Measurements from ENCODE around the gene RASSF6. TPM values are rescaled to one million over a fixed set of nuclear protein-coding genes. Genes with fewer than 3 reads are reported as not detected.
A peak's percentile ranks its signal among the peaks of the same experiment; 100 is the strongest.

RASSF6 gene
- total RNA-seq, 2 experiments from 2014 or later, result 48.3 to 62.2 TPM

DNA sequence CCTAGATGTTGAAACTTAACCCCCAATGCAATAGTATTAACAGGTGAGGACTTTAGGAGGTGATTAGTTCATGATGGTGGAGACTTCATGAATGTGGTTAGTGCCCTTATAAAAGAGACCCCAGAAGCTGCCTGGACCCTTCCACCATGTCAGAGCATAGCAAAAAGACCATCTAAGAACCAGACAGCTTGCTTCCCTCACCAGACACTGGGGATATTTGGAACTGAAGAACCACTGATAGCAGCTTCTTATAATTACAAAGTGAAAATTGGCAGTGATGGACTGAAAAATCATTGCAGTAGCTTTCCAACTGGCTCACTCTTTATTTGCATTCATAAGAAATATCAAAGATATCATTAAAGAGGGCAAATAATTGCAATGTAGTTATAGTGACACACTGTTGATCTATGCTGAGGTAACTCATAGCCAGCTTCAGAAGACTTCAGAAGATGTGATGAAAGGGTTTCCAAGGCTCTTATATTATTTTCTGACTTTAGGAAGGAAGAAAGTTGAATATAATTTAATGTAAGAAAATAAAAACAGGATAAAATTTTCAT, 5.8 kb downstream of the RASSF6 start:
- Histone ChIP-seq H3K9me2 (ENCODE audit: insufficient read depth, low read length) (no peaks in the 10 kb centered on the region), H3K4me3 (ENCODE audit: low read depth, low read length, poor library complexity, severe bottlenecking) (no peak overlapping the region), H3K79me2 (ENCODE audit: insufficient read depth, low read depth, low read length) (peaks cover 98% of the 10 kb centered on the region), H3K4me1 (ENCODE audit: insufficient read depth, low read length, poor library complexity, severe bottlenecking) (peaks cover 78% of the 10 kb centered on the region), H2AFZ (ENCODE audit: low read length) (no peak overlapping the region), H4K20me1 (ENCODE audit: insufficient read depth, low read length) (no peaks in the 10 kb centered on the region), H3K27ac (ENCODE audit: low read depth, low read length, poor library complexity, severe bottlenecking) (peak overlapping the region; percentile 100), H3K9me3 (ENCODE audit: low read length) (no peaks in the 10 kb centered on the region; the same call in 1 of the 2 replicates), H3K36me3 (ENCODE audit: insufficient read depth, low read length) (peaks cover 97% of the 10 kb centered on the region), H3K4me2 (ENCODE audit: low read length) (peak overlapping the region; percentile 93)
- ChIA-PET POLR2A (interaction anchor here (0.7 to 1.4 kb wide), 8 partner anchors 10 to 58 kb away, joined by 3 to 5 read pairs (median 4); no protein-coding TSS in a partner anchor), CTCF (ENCODE audit: unreplicated experiment) (no interaction called here)
- DNase-seq (ENCODE audit: low spot score), result no peak
- intact Hi-C loops (cut with micrococcal nuclease; ENCODE audit: unreplicated experiment), result no loop called here
- TF ChIP-seq CTCF (conservative IDR thresholded peaks at IDR 0.05; ENCODE audit: low read length) (no peak), EZH2phosphoT487 (IDR thresholded peaks at IDR 0.05; ENCODE audit: borderline replicate concordance, low read depth, low read length) (no peak)
- BruUV-seq (replicated peaks), result no TSS peak

DNA sequence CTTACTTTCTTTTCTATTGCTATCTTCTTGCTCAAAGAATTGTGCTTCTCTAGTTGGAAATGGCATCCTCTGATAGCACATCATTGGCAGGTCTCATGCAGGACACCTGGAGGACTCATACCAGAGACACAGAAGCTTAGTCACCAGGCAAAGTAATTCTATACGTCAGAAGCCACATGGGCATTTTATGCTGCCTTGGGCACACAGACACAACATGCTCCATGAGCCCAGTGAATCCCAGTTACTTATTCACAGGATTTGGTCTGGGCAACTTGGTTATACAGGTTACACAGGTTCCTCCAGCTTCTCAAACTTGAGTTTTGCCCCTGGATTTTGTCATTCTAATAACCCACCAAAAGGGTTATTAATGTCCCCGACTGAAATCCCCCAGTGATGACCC, 7.1 kb downstream of the RASSF6 start:
- POLR2A ChIA-PET, result interaction anchor here (0.9 to 1.2 kb wide), 2 partner anchors 18 to 20 kb away, joined by 4 to 7 read pairs; no protein-coding TSS in a partner anchor
- no peak for DNase-seq (ENCODE audit: low spot score)
- H3K27ac ChIP-seq (ENCODE audit: low read depth, low read length, poor library complexity, severe bottlenecking), result peak overlapping the region; percentile 100
- no TSS peak for BruUV-seq (replicated peaks)
- CTCF ChIA-PET (ENCODE audit: unreplicated experiment), result no interaction called here
- H3K9me2 ChIP-seq (ENCODE audit: insufficient read depth, low read length), result no peaks in the 10 kb centered on the region
- peaks cover 98% of the 10 kb centered on the region for H3K79me2 ChIP-seq (ENCODE audit: insufficient read depth, low read depth, low read length)
- intact Hi-C loops (cut with micrococcal nuclease; ENCODE audit: unreplicated experiment), result no loop called here
- no peak overlapping the region for H2AFZ ChIP-seq (ENCODE audit: low read length)
- TF ChIP-seq CTCF (conservative IDR thresholded peaks at IDR 0.05; ENCODE audit: low read length), result no peak
- TF ChIP-seq EZH2phosphoT487 (IDR thresholded peaks at IDR 0.05; ENCODE audit: borderline replicate concordance, low read depth, low read length), result no peak
- H3K36me3 ChIP-seq (ENCODE audit: insufficient read depth, low read length), result peaks cover 97% of the 10 kb centered on the region
- peaks cover 90% of the 10 kb centered on the region for H3K4me1 ChIP-seq (ENCODE audit: insufficient read depth, low read length, poor library complexity, severe bottlenecking)
- H3K9me3 ChIP-seq (ENCODE audit: low read length), result no peaks in the 10 kb centered on the region; the same call in 1 of the 2 replicates
- no peaks in the 10 kb centered on the region for H4K20me1 ChIP-seq (ENCODE audit: insufficient read depth, low read length)
- peak overlapping the region; percentile 93 for H3K4me2 ChIP-seq (ENCODE audit: low read length)
- H3K4me3 ChIP-seq (ENCODE audit: low read depth, low read length, poor library complexity, severe bottlenecking), result no peak overlapping the region

- Histone ChIP-seq H3K9me3 (ENCODE audit: low read length) (no peaks in the 10 kb centered on the region; the same call in 1 of the 2 replicates), H3K4me3 (ENCODE audit: low read depth, low read length, poor library complexity, severe bottlenecking) (no peak overlapping the region), H4K20me1 (ENCODE audit: insufficient read depth, low read length) (no peaks in the 10 kb centered on the region), H3K79me2 (ENCODE audit: insufficient read depth, low read depth, low read length) (peaks cover 88% of the 10 kb centered on the region), H3K4me2 (ENCODE audit: low read length) (peak overlapping the region; percentile 93), H2AFZ (ENCODE audit: low read length) (no peak overlapping the region), H3K9me2 (ENCODE audit: insufficient read depth, low read length) (no peaks in the 10 kb centered on the region), H3K36me3 (ENCODE audit: insufficient read depth, low read length) (peaks cover 93% of the 10 kb centered on the region), H3K27ac (ENCODE audit: low read depth, low read length, poor library complexity, severe bottlenecking) (peak overlapping the region; percentile 100), H3K4me1 (ENCODE audit: insufficient read depth, low read length, poor library complexity, severe bottlenecking) (peaks cover 100% of the 10 kb centered on the region)
- POLR2A ChIA-PET, result interaction anchor here (0.8 kb wide), 1 partner anchor 10 kb away, joined by 3 read pairs; no protein-coding TSS in a partner anchor
- no peak for DNase-seq (ENCODE audit: low spot score)
- BruUV-seq (replicated peaks), result no TSS peak
- CTCF ChIA-PET (ENCODE audit: unreplicated experiment), result interaction anchor here (1.0 kb wide), 1 partner anchor 38 kb away, joined by 3 read pairs; no protein-coding TSS in a partner anchor
- TF ChIP-seq CTCF (conservative IDR thresholded peaks at IDR 0.05; ENCODE audit: low read length) (no peak), EZH2phosphoT487 (IDR thresholded peaks at IDR 0.05; ENCODE audit: borderline replicate concordance, low read depth, low read length) (no peak)
- intact Hi-C loops (cut with micrococcal nuclease; ENCODE audit: unreplicated experiment), result no loop called here
These were observed 8.2 kb downstream of the RASSF6 start for GRCh38 chr4:73612032-73612431.
